Measurements from ENCODE around the gene GLUD1. TPM values are rescaled to one million over a fixed set of nuclear protein-coding genes. Genes with fewer than 3 reads are reported as not detected.
A peak's percentile ranks its signal among the peaks of the same experiment; 100 is the strongest.
"Not testable (repeated sequence)": the region's sequence is repeated elsewhere in the genome, so short reads cannot be mapped to it uniquely, and the experiment has no call there.

Gene GLUD1
- 100 to 1,000 TPM in 1 of 2 experiments, 10 to 100 TPM in 1; 85.8 to 111 TPM for total RNA-seq

GRCh38 chr10:87094373-87095235 lies at the start of gene GLUD1, which contains the start of gene SHLD2:
Gene GLUD1, minus strand, starts transcription at chr10:87094843. Its CDS starts 74 bp downstream, at chr10:87094769.
Gene SHLD2, plus strand, starts transcription at chr10:87095206. Its CDS starts 56,149 bp downstream, at chr10:87151355.
- Mint-ChIP-seq H3K27ac (peak within 1 kb of the TSS; percentile 97), H3K4me3 (peak within 1 kb of the TSS; percentile 95), H3K9me3 (ENCODE audit: low read depth) (no peaks in the 10 kb centered on the region), H3K4me1 (peaks cover 51% of the 10 kb centered on the region), H3K36me3 (peaks cover 37% of the 10 kb centered on the region), H3K27me3 (no peaks in the 10 kb centered on the region)
- peak; percentile 95 for DNase-seq
- CTCF ChIA-PET, result interaction anchor here (1.2 to 2.4 kb wide), 2 partner anchors 10 to 156 kb away, joined by 5 to 10 read pairs; no protein-coding TSS in a partner anchor
- ATAC-seq, result peak; percentile 76

GRCh38 chr10:87143109-87143418 lies 48.4 kb upstream of the GLUD1 start:
- CTCF ChIA-PET, H3K27me3 Mint-ChIP-seq, H3K4me1 Mint-ChIP-seq: not testable (repeated sequence)

GRCh38 chr10:87142230-87143108 lies 47.8 kb upstream of the GLUD1 start:
- H3K9me3 Mint-ChIP-seq (ENCODE audit: low read depth); H3K27ac Mint-ChIP-seq; CTCF ChIA-PET; H3K4me1 Mint-ChIP-seq; H3K27me3 Mint-ChIP-seq; H3K4me3 Mint-ChIP-seq; ATAC-seq; DNase-seq: not testable (repeated sequence)
- H3K36me3 Mint-ChIP-seq, result peaks cover 12% of the 10 kb centered on the region

More at GRCh38 chr10:87143109-87143418, 48.4 kb upstream of the GLUD1 start:
- ATAC-seq; H3K9me3 Mint-ChIP-seq (ENCODE audit: low read depth); DNase-seq; H3K36me3 Mint-ChIP-seq; H3K4me3 Mint-ChIP-seq; H3K27ac Mint-ChIP-seq: not testable (repeated sequence)

GRCh38 chr10:87137478-87137877 lies 42.8 kb upstream of the GLUD1 start:
- Mint-ChIP-seq H3K36me3 (peaks cover 33% of the 10 kb centered on the region), H3K9me3 (ENCODE audit: low read depth) (peaks cover 11% of the 10 kb centered on the region)
- H3K4me1 Mint-ChIP-seq, CTCF ChIA-PET, H3K27me3 Mint-ChIP-seq, DNase-seq, H3K4me3 Mint-ChIP-seq, H3K27ac Mint-ChIP-seq, ATAC-seq: not testable (repeated sequence)

- DNase-seq, H3K27me3 Mint-ChIP-seq, H3K4me1 Mint-ChIP-seq: not testable (repeated sequence)
These were observed 39.8 kb upstream of the GLUD1 start for GRCh38 chr10:87134440-87134839.

GRCh38 chr10:87133936-87134335 lies 39.3 kb upstream of the GLUD1 start:
- ATAC-seq, H3K27me3 Mint-ChIP-seq, DNase-seq, H3K4me3 Mint-ChIP-seq, H3K4me1 Mint-ChIP-seq, CTCF ChIA-PET, H3K27ac Mint-ChIP-seq: not testable (repeated sequence)
- Mint-ChIP-seq H3K36me3 (peaks cover 39% of the 10 kb centered on the region), H3K9me3 (ENCODE audit: low read depth) (peaks cover 11% of the 10 kb centered on the region)

More at GRCh38 chr10:87134440-87134839, 39.8 kb upstream of the GLUD1 start:
- H3K9me3 Mint-ChIP-seq (ENCODE audit: low read depth), result peaks cover 11% of the 10 kb centered on the region
- CTCF ChIA-PET, ATAC-seq, H3K27ac Mint-ChIP-seq, H3K4me3 Mint-ChIP-seq: not testable (repeated sequence)
- peaks cover 39% of the 10 kb centered on the region for H3K36me3 Mint-ChIP-seq

GRCh38 chr10:87132176-87132575 lies 37.5 kb upstream of the GLUD1 start:
- peaks cover 27% of the 10 kb centered on the region for H3K36me3 Mint-ChIP-seq
- not testable (repeated sequence) for H3K27ac Mint-ChIP-seq; H3K4me1 Mint-ChIP-seq; DNase-seq; H3K9me3 Mint-ChIP-seq (ENCODE audit: low read depth); ATAC-seq; H3K4me3 Mint-ChIP-seq; H3K27me3 Mint-ChIP-seq
- CTCF ChIA-PET, result interaction anchor here (0.7 kb wide), 1 partner anchor 193 kb away, joined by 4 read pairs; no protein-coding TSS in a partner anchor

- H3K27ac Mint-ChIP-seq; CTCF ChIA-PET; ATAC-seq; H3K27me3 Mint-ChIP-seq; DNase-seq; H3K4me1 Mint-ChIP-seq; H3K9me3 Mint-ChIP-seq (ENCODE audit: low read depth); H3K4me3 Mint-ChIP-seq: not testable (repeated sequence)
- peaks cover 13% of the 10 kb centered on the region for H3K36me3 Mint-ChIP-seq
These were observed 33.0 kb upstream of the GLUD1 start for GRCh38 chr10:87127607-87128156.

- H3K4me3 Mint-ChIP-seq; H3K27ac Mint-ChIP-seq; CTCF ChIA-PET; H3K9me3 Mint-ChIP-seq (ENCODE audit: low read depth); H3K4me1 Mint-ChIP-seq; H3K27me3 Mint-ChIP-seq; ATAC-seq; DNase-seq: not testable (repeated sequence)
- H3K36me3 Mint-ChIP-seq, result peaks cover 11% of the 10 kb centered on the region
These were observed 32.4 kb upstream of the GLUD1 start for GRCh38 chr10:87127048-87127447.

- H3K4me1 Mint-ChIP-seq; H3K4me3 Mint-ChIP-seq; H3K9me3 Mint-ChIP-seq (ENCODE audit: low read depth); H3K36me3 Mint-ChIP-seq; H3K27me3 Mint-ChIP-seq; CTCF ChIA-PET; ATAC-seq; H3K27ac Mint-ChIP-seq; DNase-seq: not testable (repeated sequence)
These were observed 28.7 kb upstream of the GLUD1 start for GRCh38 chr10:87123351-87123750.

- CTCF ChIA-PET; H3K27ac Mint-ChIP-seq; H3K4me3 Mint-ChIP-seq; H3K4me1 Mint-ChIP-seq; DNase-seq; H3K27me3 Mint-ChIP-seq; H3K9me3 Mint-ChIP-seq (ENCODE audit: low read depth); ATAC-seq: not testable (repeated sequence)
- H3K36me3 Mint-ChIP-seq, result peaks cover 15% of the 10 kb centered on the region
These were observed 24.4 kb upstream of the GLUD1 start for GRCh38 chr10:87119029-87119428.

- H3K27me3 Mint-ChIP-seq, H3K4me1 Mint-ChIP-seq, CTCF ChIA-PET: not testable (repeated sequence)
These were observed 23.5 kb upstream of the GLUD1 start for GRCh38 chr10:87118122-87118521.

GRCh38 chr10:87105446-87106124 lies 10.9 kb upstream of the GLUD1 start:
- Mint-ChIP-seq H3K4me1 (no peaks in the 10 kb centered on the region), H3K27me3 (no peaks in the 10 kb centered on the region), H3K36me3 (peaks cover 51% of the 10 kb centered on the region), H3K4me3 (no peak overlapping the region), H3K27ac (no peak overlapping the region), H3K9me3 (ENCODE audit: low read depth) (no peaks in the 10 kb centered on the region)
- DNase-seq (no peak), ATAC-seq (no peak)
- CTCF ChIA-PET, result no interaction called here

More at GRCh38 chr10:87118122-87118521, 23.5 kb upstream of the GLUD1 start:
- H3K9me3 Mint-ChIP-seq (ENCODE audit: low read depth); ATAC-seq; DNase-seq; H3K4me3 Mint-ChIP-seq; H3K27ac Mint-ChIP-seq: not testable (repeated sequence)
- H3K36me3 Mint-ChIP-seq, result peaks cover 15% of the 10 kb centered on the region
